GM12878 (cell line): ENCODE results near the gene RAB44. TPM values are rescaled to one million over a fixed set of nuclear protein-coding genes. Genes with fewer than 3 reads are reported as not detected.

Experiments
- ATAC-seq: fragments of 200-7000 bp; cut with Tn5 transposase; 3 replicates; pipeline ENCODE4 v1.9.1; 2020; ENCODE audit warnings: mild to moderate bottlenecking, moderate library complexity
- BruUV-seq: library from RNA; stranded (reverse); fragments of 400-500 nt; replicated peaks from 2 replicates; lab custom pipeline; 2021; lab: Mats Ljungman, UMichigan
- CTCF ChIA-PET: fragments of 300-600 bp; sonication (Branson Sonifier 250); formaldehyde crosslinking; extraction: SDS; loops from one replicate; lab custom pipeline; 2021; ENCODE audit warnings: inconsistent platforms; lab: Yijun Ruan, JAX
- POLR2A ChIA-PET: fragments of 350-600 bp; formaldehyde crosslinking; extraction: SDS; loops from one replicate; lab custom pipeline; 2021; ENCODE audit warnings: inconsistent platforms; lab: Charles Lee
- RAD21 ChIA-PET: fragments of 300-600 bp; sonication (Branson Sonifier 250); formaldehyde crosslinking; loops from one replicate; lab custom pipeline; 2023; ENCODE audit warnings: antibody characterized with exemption; ENCODE audit not compliant: unreplicated experiment; lab: Charles Lee
- SMC1A ChIA-PET: fragments of 300-600 bp; sonication (Branson Sonifier 250); formaldehyde crosslinking; loops from one replicate; lab custom pipeline; 2023; ENCODE audit not compliant: unreplicated experiment, uncharacterized antibody; lab: Charles Lee
- DNase-seq: peaks from one replicate; pipeline ENCODE4 v3.0.0-alpha.2; 2011; ENCODE audit warnings: low read depth, low spot score
- FAIRE-seq: peaks from 3 replicates; lab custom pipeline; 2011; peaks lifted over from hg19 to GRCh38; lab: Jason Lieb, UNC
- H2AFZ ChIP-seq: 2 replicates; pipeline ENCODE4 v1.6.0; 2011; ENCODE audit warnings: low read depth, low read length, control low read depth; ENCODE audit not compliant: control insufficient read depth
- H3K27ac ChIP-seq: 2 replicates; pipeline ENCODE4 v1.5.1; 2011; ENCODE audit warnings: control low read depth; ENCODE audit not compliant: control insufficient read depth, insufficient read depth
- H3K27me3 ChIP-seq, 2 experiments: replicated peaks in 1 of 2; 2 replicates each; pipeline versions ENCODE4 v1.6.0 to v1.6.1; 2011; ENCODE audit warnings: low read length in 1 of 2; ENCODE audit not compliant: control insufficient read depth in 2 of 2, insufficient read depth in 2 of 2
- H3K36me3 ChIP-seq, 2 experiments: 2 replicates each; pipeline ENCODE4 v1.5.1; 2011; ENCODE audit warnings: low read length in 1 of 2; ENCODE audit not compliant: control insufficient read depth in 2 of 2, insufficient read depth in 2 of 2
- H3K4me1 ChIP-seq: 2 replicates; pipeline ENCODE4 v1.6.1; 2011; ENCODE audit warnings: mild to moderate bottlenecking, low read length, moderate library complexity, mixed read lengths; ENCODE audit not compliant: control insufficient read depth, insufficient read depth
- H3K4me2 ChIP-seq: 2 replicates; pipeline ENCODE4 v1.6.0; 2011; ENCODE audit warnings: control low read depth; ENCODE audit not compliant: control insufficient read depth, insufficient read depth
- H3K4me3 ChIP-seq: fragments of 200-600 bp; sonication (generic); 2 replicates; pipeline ENCODE4 v1.5.1; 2016
- H3K79me2 ChIP-seq: 2 replicates; pipeline ENCODE4 v1.6.0; 2011; ENCODE audit warnings: low read length; ENCODE audit not compliant: control insufficient read depth, insufficient read depth
- H3K9ac ChIP-seq: 2 replicates; pipeline ENCODE4 v1.8.0; 2011; ENCODE audit warnings: low read length, control low read depth, mixed read lengths; ENCODE audit not compliant: control insufficient read depth, insufficient read depth
- H3K9me3 ChIP-seq: replicated peaks from 3 replicates; pipeline ENCODE4 v1.5.1; 2011; ENCODE audit warnings: mild to moderate bottlenecking, low read length; ENCODE audit not compliant: control insufficient read depth, insufficient read depth
- H4K20me1 ChIP-seq: 2 replicates; pipeline ENCODE4 v1.6.0; 2011; ENCODE audit not compliant: control insufficient read depth, insufficient read depth
- ATF2 ChIP-seq: IDR thresholded peaks from 2 replicates; pipeline ENCODE4 v1.6.1; 2012; ENCODE audit warnings: low read length, inconsistent platforms
- CBX3 ChIP-seq: fragments of 200-600 bp; sonication (generic); IDR thresholded peaks from 2 replicates; pipeline ENCODE4 v1.6.1; 2016; ENCODE audit warnings: low read depth, borderline replicate concordance
- EED ChIP-seq: sonication (generic); IDR thresholded peaks from 2 replicates; pipeline ENCODE4 v1.6.1; 2016; ENCODE audit warnings: antibody characterized with exemption, low read depth
- IRF5 ChIP-seq: fragments of 450-650 bp; IDR thresholded peaks from 2 replicates; pipeline ENCODE4 v1.6.1; 2017; ENCODE audit warnings: borderline replicate concordance
- JUND ChIP-seq: IDR thresholded peaks from 2 replicates; pipeline ENCODE4 v1.6.1; 2012; ENCODE audit warnings: low read depth, mild to moderate bottlenecking, low read length, improper control_type of control experiment, moderate library complexity
- KLF5 ChIP-seq: fragments of 450-650 bp; IDR thresholded peaks from 2 replicates; pipeline ENCODE4 v1.6.1; 2014; ENCODE audit warnings: mild to moderate bottlenecking; ENCODE audit not compliant: partially characterized antibody
- MLLT1 ChIP-seq: fragments of 450-650 bp; IDR thresholded peaks from 2 replicates; pipeline ENCODE4 v1.6.1; 2016; ENCODE audit warnings: mild to moderate bottlenecking
- NFIC ChIP-seq: IDR thresholded peaks from 2 replicates; pipeline ENCODE4 v1.6.1; 2012; ENCODE audit warnings: low read depth, mild to moderate bottlenecking, inconsistent platforms, low read length, moderate library complexity
- NFXL1 ChIP-seq: fragments of 450-650 bp; IDR thresholded peaks from 2 replicates; pipeline ENCODE4 v1.6.1; 2017; ENCODE audit warnings: antibody characterized with exemption, mild to moderate bottlenecking, borderline replicate concordance
- NR2F1 ChIP-seq: fragments of 450-650 bp; conservative IDR thresholded peaks from 2 replicates; pipeline ENCODE4 v1.6.1; 2017; ENCODE audit warnings: mild to moderate bottlenecking
- POLR2AphosphoS2 ChIP-seq: IDR thresholded peaks from 2 replicates; pipeline ENCODE4 v1.6.1; 2011; ENCODE audit warnings: low read depth, mild to moderate bottlenecking, low read length, improper control_type of control experiment, moderate library complexity
- REST ChIP-seq: IDR thresholded peaks from 2 replicates; pipeline ENCODE4 v1.6.1; 2012; ENCODE audit warnings: mild to moderate bottlenecking, low read depth, low read length
- SRF ChIP-seq, 2 experiments: IDR thresholded peaks; 2 replicates each; pipeline ENCODE4 v1.6.1; 2011; ENCODE audit warnings: low read depth in 2 of 2, low read length in 2 of 2, mild to moderate bottlenecking in 1 of 2, moderate library complexity in 1 of 2
- STAT1 ChIP-seq: fragments of 450-650 bp; conservative IDR thresholded peaks from 2 replicates; pipeline ENCODE4 v1.6.1; 2014; ENCODE audit warnings: antibody characterized with exemption, mild to moderate bottlenecking
- STAT3 ChIP-seq: IDR thresholded peaks from 2 replicates; pipeline ENCODE4 v1.6.1; 2011; ENCODE audit warnings: low read depth, low read length, improper control_type of control experiment
- SUPT20H ChIP-seq: IDR thresholded peaks from 2 replicates; pipeline ENCODE4 v1.6.1; 2011; ENCODE audit warnings: low read depth, mild to moderate bottlenecking, low read length, moderate library complexity, borderline replicate concordance; ENCODE audit not compliant: control insufficient read depth
- YBX1 ChIP-seq: fragments of 450-650 bp; IDR thresholded peaks from 2 replicates; pipeline ENCODE4 v1.6.1; 2016; ENCODE audit warnings: antibody characterized with exemption
- YY1 ChIP-seq: IDR thresholded peaks from 2 replicates; pipeline ENCODE4 v1.6.1; 2011; ENCODE audit warnings: low read depth, mild to moderate bottlenecking, low read length
- WGBS: methylation state at CpG from one replicate; pipeline ENCODE4 v1.1.6; 2016; ENCODE audit warnings: low lambda C conversion rate; ENCODE audit not compliant: insufficient replicate concordance, insufficient coverage; ENCODE audit errors: missing lambda C conversion rate; 5-methylcytosine and 5-hydroxymethylcytosine counted together
- in situ Hi-C: fragments of 300-500 bp; cut with MboI; formaldehyde crosslinking; loops from 9 replicates; pipeline ENCODE4 v1.14.3; 2018; ENCODE audit warnings: mixed read lengths
- intact Hi-C: fragments of 100-400 bp; cut with micrococcal nuclease; formaldehyde crosslinking; loops from one replicate; pipeline ENCODE4 v1.14.2; 2022; ENCODE audit not compliant: unreplicated experiment
- polyA plus RNA-seq, 11 experiments: library from polyadenylated mRNA; depleted of rRNA in 4 of 11; unstranded in 6 of 11; stranded (reverse) in 5 of 11; fragments of >200 nt; fragmentation: Nextera tagmentation in 4 of 11; fragmentation: Illumina TruSeq in 1 of 11; extraction: Ambion mirVana in 4 of 11; extraction: Trizol in 1 of 11; gene quantifications; 1 replicate in 1 of 11; 2 replicates in 10 of 11; pipeline versions ENCODE4 v1.2.1 to v1.2.3, GENCODE V29; 2011 to 2016; ENCODE audit warnings: inconsistent platforms in 2 of 11, missing spikeins in 2 of 11, low read depth in 1 of 11
- total RNA-seq, 4 experiments: library from RNA; depleted of rRNA in 3 of 4; stranded (reverse); fragments of >200 nt in 3 of 4; fragmentation: Illumina TruSeq in 1 of 4; extraction: Trizol in 1 of 4; gene quantifications; 2 replicates each; pipeline versions ENCODE4 v1.2.1 to v1.2.3, GENCODE V29; 2013 to 2021

The RAB44 gene
- total and polyA plus RNA-seq, 10 of the 15 experiments (the other 5 are each of a cell fraction or from before 2014, with no cell fraction given): 0.01 to 0.08 (median 0.05) TPM; not detected in 2

- intact Hi-C loops: no loop called here
- POLR2A ChIA-PET: interaction anchor here (9.2 to 10.4 kb wide), 2 partner anchors 8 to 16 kb away, joined by 104 to 243 read pairs; partner anchors contain the start of gene CDKN1A
- Histone ChIP-seq H3K36me3 (no peaks in the 10 kb centered on the region), H3K9ac (no peak overlapping the region), H4K20me1 (no peaks in the 10 kb centered on the region), H3K4me2 (no peak overlapping the region), H3K9me3 (no peaks in the 10 kb centered on the region), H3K79me2 (peaks cover 4% of the 10 kb centered on the region; the same call in 1 of the 2 replicates), H3K4me1 (peaks cover 37% of the 10 kb centered on the region), H3K4me3 (no peak overlapping the region), H3K27ac (no peak overlapping the region), H3K27me3 (no peaks in the 10 kb centered on the region), H2AFZ (no peak overlapping the region)
- WGBS: 94% methylated on average over 7 of the region's 7 CpGs
- ATAC-seq (no peak), FAIRE-seq (no peak), DNase-seq (no peak)
- CTCF ChIA-PET: interaction anchor here (1.2 to 8.6 kb wide), 2 partner anchors 9 to 55 kb away, joined by 3 to 146 read pairs; partner anchors contain the start of gene CDKN1A
- RAD21 ChIA-PET: no interaction called here
- SMC1A ChIA-PET: interaction anchor here (0.9 to 17.5 kb wide), 5 partner anchors 8 to 86 kb away, joined by 3 to 240 read pairs (median 4); partner anchors contain the start of gene CDKN1A
- in situ Hi-C loops: no loop called here
- no TSS peak for BruUV-seq
- TF ChIP-seq STAT1: no peak
- no peak for TF ChIP-seq NFIC
- TF ChIP-seq MLLT1: no peak
- no peak for TF ChIP-seq JUND
- TF ChIP-seq NR2F1: no peak
- TF ChIP-seq IRF5: no peak
- no peak for TF ChIP-seq CBX3
- TF ChIP-seq POLR2AphosphoS2: no peak
- TF ChIP-seq YY1: no peak
- no peak for TF ChIP-seq ATF2
- no peak for TF ChIP-seq SRF (IDR thresholded peaks at IDR 0.05; ENCODE audit: low read depth in 2 of 2, low read length in 2 of 2)
- TF ChIP-seq EED: no peak
- no peak for TF ChIP-seq REST
- TF ChIP-seq YBX1: no peak
- TF ChIP-seq STAT3: no peak
- TF ChIP-seq SUPT20H: no peak
- no peak for TF ChIP-seq KLF5
- no peak for TF ChIP-seq NFXL1
Observed at GRCh38 chr6:36670271-36670670, 27.4 kb upstream of the RAB44 start.
